NT2/D1 (cell line): ENCODE data around the gene THBS2.
"Not testable (repeated sequence)": the region's sequence is repeated elsewhere in the genome, so short reads cannot be mapped to it uniquely, and the experiment has no call there.

Experiments
- DNase-seq: peaks from one replicate; pipeline ENCODE4 v3.0.0-alpha.2; 2011; ENCODE audit warnings: low read depth, low spot score
- H3K27me3 ChIP-seq: 2 replicates; pipeline ENCODE4 v1.6.0; 2011; ENCODE audit warnings: mild to moderate bottlenecking; ENCODE audit not compliant: insufficient read length, insufficient read depth
- H3K36me3 ChIP-seq: 2 replicates; pipeline ENCODE4 v1.6.1; 2011; ENCODE audit warnings: mild to moderate bottlenecking, low read length, mixed read lengths; ENCODE audit not compliant: insufficient read depth, insufficient read length
- H3K4me1 ChIP-seq: 2 replicates; pipeline ENCODE4 v1.5.1; 2011; ENCODE audit not compliant: insufficient read depth, insufficient read length
- H3K4me3 ChIP-seq: 2 replicates; pipeline ENCODE4 v1.5.1; 2011; ENCODE audit warnings: low read depth; ENCODE audit not compliant: insufficient read length
- H3K9ac ChIP-seq: 2 replicates; pipeline ENCODE4 v1.6.0; 2011; ENCODE audit warnings: low read depth; ENCODE audit not compliant: insufficient read length
- H3K9me3 ChIP-seq: 2 replicates; pipeline ENCODE4 v1.5.1; 2011; ENCODE audit warnings: mild to moderate bottlenecking, low read length; ENCODE audit not compliant: insufficient read depth
- SUZ12 ChIP-seq: IDR thresholded peaks from 2 replicates; pipeline ENCODE4 v1.6.1; 2011; ENCODE audit not compliant: insufficient read length, insufficient read depth; ENCODE audit errors: extremely low read depth
- YY1 ChIP-seq: IDR thresholded peaks from 2 replicates; pipeline ENCODE4 v1.6.1; 2011; ENCODE audit not compliant: insufficient read length, insufficient read depth
- ZNF274 ChIP-seq: IDR thresholded peaks from 2 replicates; pipeline ENCODE4 v1.6.1; 2011; ENCODE audit warnings: mild to moderate bottlenecking, low read depth, low read length

The THBS2 gene

GRCh38 chr6:169265486-169266131 lies 12.0 kb upstream of the THBS2 start:
- TF ChIP-seq ZNF274, result no peak
- TF ChIP-seq SUZ12, result no peak
- no peak for TF ChIP-seq YY1
- Histone ChIP-seq H3K4me1 (no peaks in the 10 kb centered on the region), H3K36me3 (no peaks in the 10 kb centered on the region), H3K9me3 (0 out of 2 replicates have a peak, but pooled peaks cover 3% of the 10 kb centered on the region), H3K9ac (no peak overlapping the region), H3K4me3 (no peak overlapping the region), H3K27me3 (no peaks in the 10 kb centered on the region)
- DNase-seq, result no peak

- Histone ChIP-seq H3K9ac (no peak overlapping the region), H3K36me3 (no peaks in the 10 kb centered on the region), H3K4me3 (no peak overlapping the region), H3K9me3 (0 out of 2 replicates have a peak, but pooled peaks cover 3% of the 10 kb centered on the region), H3K4me1 (no peaks in the 10 kb centered on the region), H3K27me3 (no peaks in the 10 kb centered on the region)
- TF ChIP-seq YY1, result no peak
- DNase-seq, result no peak
Observed at GRCh38 chr6:169263836-169264608, 10.4 kb upstream of the THBS2 start.

GRCh38 chr6:169263374-169263773 lies 9.7 kb upstream of the THBS2 start:
- Histone ChIP-seq H3K4me3 (no peak overlapping the region), H3K27me3 (no peaks in the 10 kb centered on the region), H3K9ac (no peak overlapping the region), H3K4me1 (no peaks in the 10 kb centered on the region), H3K9me3 (0 out of 2 replicates have a peak, but pooled peaks cover 3% of the 10 kb centered on the region), H3K36me3 (no peaks in the 10 kb centered on the region)
- no peak for DNase-seq
- TF ChIP-seq SUZ12 (no peak), YY1 (no peak), ZNF274 (no peak)

GRCh38 chr6:169262602-169263001 lies 9.0 kb upstream of the THBS2 start:
- not testable (repeated sequence) for H3K27me3 ChIP-seq, H3K36me3 ChIP-seq, H3K9me3 ChIP-seq, H3K4me1 ChIP-seq, DNase-seq, H3K4me3 ChIP-seq, H3K9ac ChIP-seq

DNA sequence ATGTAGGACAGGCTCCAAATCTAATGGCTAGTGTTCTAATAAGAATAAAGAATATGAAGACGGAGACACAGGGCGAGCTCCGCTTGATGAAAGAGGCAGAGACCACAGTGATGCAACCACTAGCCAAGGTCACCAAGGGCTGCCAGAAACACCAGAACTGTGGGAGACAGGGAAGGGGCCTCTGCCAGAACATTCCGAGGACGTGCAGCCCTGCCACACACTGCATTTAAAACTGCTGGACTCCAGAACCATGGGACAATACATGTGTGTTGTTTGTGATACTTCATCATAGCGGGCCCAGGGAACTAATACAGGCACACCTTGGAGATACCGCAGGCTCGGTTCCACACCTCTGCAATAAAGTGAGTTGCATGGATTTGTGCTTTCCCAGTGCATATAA lies 2.9 kb upstream of the THBS2 start:
- DNase-seq, result no peak
- Histone ChIP-seq H3K9ac (no peak overlapping the region), H3K9me3 (no peaks in the 10 kb centered on the region), H3K4me3 (no peak overlapping the region), H3K27me3 (peaks cover 56% of the 10 kb centered on the region), H3K36me3 (no peaks in the 10 kb centered on the region), H3K4me1 (peaks cover 8% of the 10 kb centered on the region)
- TF ChIP-seq YY1, result no peak
- no peak for TF ChIP-seq SUZ12
- no peak for TF ChIP-seq ZNF274

GRCh38 chr6:169256061-169256460 lies 2.4 kb upstream of the THBS2 start:
- Histone ChIP-seq H3K27me3 (peaks cover 56% of the 10 kb centered on the region), H3K9me3 (no peaks in the 10 kb centered on the region), H3K4me3 (no peak overlapping the region), H3K4me1 (peaks cover 8% of the 10 kb centered on the region), H3K9ac (no peak overlapping the region), H3K36me3 (no peaks in the 10 kb centered on the region)
- no peak for DNase-seq
- TF ChIP-seq YY1, result no peak
- no peak for TF ChIP-seq ZNF274
- TF ChIP-seq SUZ12, result no peak

- no peak for TF ChIP-seq YY1
- TF ChIP-seq SUZ12, result no peak
- TF ChIP-seq ZNF274, result no peak
- Histone ChIP-seq H3K9me3 (no peaks in the 10 kb centered on the region), H3K9ac (no peak overlapping the region), H3K4me1 (peaks cover 8% of the 10 kb centered on the region), H3K27me3 (peaks cover 56% of the 10 kb centered on the region), H3K36me3 (no peaks in the 10 kb centered on the region), H3K4me3 (no peak overlapping the region)
- DNase-seq, result no peak
Observed at GRCh38 chr6:169255643-169256042, 2.0 kb upstream of the THBS2 start.
